Hepatocyte (in vitro differentiated cells): Measurements from ENCODE around the gene PTPRM.

ENCODE experiments used
- CTCF ChIP-seq: fragments of 200-600 bp; sonication (generic); IDR thresholded peaks from 2 replicates; pipeline ENCODE4 v1.5.1; 2016; ENCODE audit warnings: antibody characterized with exemption, mild to moderate bottlenecking; ENCODE audit not compliant: poor library complexity
- EZH2 ChIP-seq: fragments of 200-600 bp; sonication (generic); IDR thresholded peaks from 2 replicates; pipeline ENCODE4 v1.6.1; 2016; ENCODE audit warnings: antibody characterized with exemption, mild to moderate bottlenecking, borderline replicate concordance

- no peak for TF ChIP-seq CTCF
- no peak for TF ChIP-seq EZH2
Measured at GRCh38 chr18:7919565-7919964, 352.4 kb downstream of the PTPRM start.
